GM23248 (cell line): ENCODE data around the gene HACE1. TPM values are rescaled to one million over a fixed set of nuclear protein-coding genes. Genes with fewer than 3 reads are reported as not detected.

Experiments
- DNase-seq: peaks from one replicate; pipeline ENCODE4 v3.0.0-alpha.2; 2015
- H2AFZ ChIP-seq: fragments of 200-600 bp; sonication (generic); 2 replicates; pipeline ENCODE4 v1.6.1; 2016; ENCODE audit warnings: antibody characterized with exemption
- H3F3A ChIP-seq: fragments of 200-600 bp; sonication (generic); 2 replicates; pipeline ENCODE4 v1.6.1; 2016; ENCODE audit warnings: mild to moderate bottlenecking, antibody characterized with exemption, mixed run types; ENCODE audit not compliant: insufficient read depth
- H3K27ac ChIP-seq: fragments of 200-600 bp; sonication (generic); 2 replicates; pipeline ENCODE4 v1.5.1; 2016; ENCODE audit warnings: mild to moderate bottlenecking
- H3K27me3 ChIP-seq: fragments of 200-600 bp; sonication (generic); replicated peaks from 2 replicates; pipeline ENCODE4 v1.6.1; 2016; ENCODE audit warnings: mild to moderate bottlenecking; ENCODE audit not compliant: insufficient read depth
- H3K36me3 ChIP-seq: fragments of 200-600 bp; sonication (generic); 2 replicates; pipeline ENCODE4 v1.6.1; 2016; ENCODE audit warnings: low read depth, mild to moderate bottlenecking
- H3K4me1 ChIP-seq: fragments of 200-600 bp; sonication (generic); 2 replicates; pipeline ENCODE4 v1.6.1; 2016; ENCODE audit warnings: mild to moderate bottlenecking; ENCODE audit not compliant: insufficient read depth
- H3K4me2 ChIP-seq: fragments of 200-600 bp; sonication (generic); one replicate; pipeline ENCODE4 v1.6.1; 2016; ENCODE audit warnings: mild to moderate bottlenecking; ENCODE audit not compliant: unreplicated experiment
- H3K4me3 ChIP-seq: fragments of 200-600 bp; sonication (generic); 2 replicates; pipeline ENCODE4 v1.5.1; 2016; ENCODE audit warnings: mild to moderate bottlenecking
- H3K79me2 ChIP-seq: fragments of 200-600 bp; sonication (generic); 2 replicates; pipeline ENCODE4 v1.6.1; 2016; ENCODE audit warnings: mild to moderate bottlenecking; ENCODE audit not compliant: insufficient read depth
- H3K9ac ChIP-seq: fragments of 200-600 bp; sonication (generic); 2 replicates; pipeline ENCODE4 v1.6.1; 2016; ENCODE audit warnings: mild to moderate bottlenecking
- H3K9me2 ChIP-seq: fragments of 200-600 bp; sonication (generic); 2 replicates; pipeline ENCODE4 v1.6.1; 2016; ENCODE audit warnings: mixed run types, mild to moderate bottlenecking, moderate library complexity; ENCODE audit not compliant: insufficient read depth
- H3K9me3 ChIP-seq: fragments of 200-600 bp; sonication (generic); one replicate; pipeline ENCODE4 v1.6.1; 2017; ENCODE audit warnings: low read depth
- H4K20me1 ChIP-seq: fragments of 200-600 bp; sonication (generic); 2 replicates; pipeline ENCODE4 v1.6.0; 2016; ENCODE audit not compliant: insufficient read depth
- EZH2 ChIP-seq: fragments of 200-600 bp; sonication (generic); IDR thresholded peaks from 2 replicates; pipeline ENCODE4 v1.6.1; 2018; ENCODE audit warnings: antibody characterized with exemption, mild to moderate bottlenecking; ENCODE audit not compliant: insufficient read depth, poor library complexity, severe bottlenecking
- EZH2phosphoT487 ChIP-seq: fragments of 200-600 bp; sonication (generic); IDR thresholded peaks from 2 replicates; pipeline ENCODE4 v1.6.1; 2018; ENCODE audit warnings: antibody characterized with exemption, moderate library complexity, mild to moderate bottlenecking, low read depth; ENCODE audit not compliant: insufficient read depth
- WGBS, 2 experiments: methylation state at CpG; one replicate each; pipeline ENCODE4 v1.1.6; 2015 to 2017; ENCODE audit warnings: low lambda C conversion rate in 2 of 2, low coverage in 1 of 2; ENCODE audit errors: missing lambda C conversion rate in 2 of 2; 5-methylcytosine and 5-hydroxymethylcytosine counted together
- in situ Hi-C: fragments of 300-500 bp; cut with MboI; formaldehyde crosslinking; loops from 2 replicates; pipeline ENCODE4 v1.15.0; 2020
- polyA plus RNA-seq: library from polyadenylated mRNA; unstranded; fragments of >200 nt; fragmentation: Nextera tagmentation; extraction: Ambion mirVana; gene quantifications from 2 replicates; pipeline ENCODE4 v1.2.1, GENCODE V29; 2016
- total RNA-seq: library from RNA; depleted of rRNA; stranded (reverse); fragments of >200 nt; shearing (Covaris generic); gene quantifications from 2 replicates; pipeline ENCODE4 v1.2.3, GENCODE V29; 2014

HACE1 gene
- total and polyA plus RNA-seq, 2 experiments from 2014 or later = 7.7 to 13.3 TPM

DNA sequence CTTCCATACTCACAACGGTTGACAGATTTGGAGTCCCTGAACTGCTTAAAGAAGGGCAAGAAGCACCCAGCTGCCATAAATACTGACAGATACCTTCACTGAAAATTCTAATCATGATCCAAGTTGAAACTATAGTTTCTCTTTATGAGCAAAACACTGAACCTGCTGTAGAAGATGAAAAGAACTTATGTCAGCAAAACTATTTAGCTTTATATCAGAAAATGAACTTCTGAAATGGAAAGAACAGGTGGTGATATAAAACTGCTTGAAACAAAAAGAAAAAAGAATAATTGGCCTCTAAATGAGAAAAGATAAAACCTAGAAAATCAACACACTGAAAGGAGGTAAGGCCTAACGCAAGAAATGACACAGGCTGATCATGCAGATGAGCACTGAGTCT, 72.4 kb downstream of the HACE1 start:
- H3K9me3 ChIP-seq = no peaks in the 10 kb centered on the region
- in situ Hi-C loops = no loop called here
- DNase-seq = no peak
- H3K9me2 ChIP-seq = no peaks in the 10 kb centered on the region
- no peak overlapping the region for H3K4me2 ChIP-seq
- no peak overlapping the region for H3K4me3 ChIP-seq
- no peaks in the 10 kb centered on the region for H3K79me2 ChIP-seq
- peaks cover 8% of the 10 kb centered on the region; the same call in 1 of the 2 replicates for H3F3A ChIP-seq
- peaks cover 32% of the 10 kb centered on the region for H3K4me1 ChIP-seq
- TF ChIP-seq EZH2 (no peak), EZH2phosphoT487 (no peak)
- H3K36me3 ChIP-seq = no peaks in the 10 kb centered on the region; the same call in none of the 2 replicates
- no peak overlapping the region for H3K27ac ChIP-seq
- no peak overlapping the region for H2AFZ ChIP-seq
- no peak overlapping the region for H3K9ac ChIP-seq
- no peaks in the 10 kb centered on the region for H3K27me3 ChIP-seq
- H4K20me1 ChIP-seq = no peaks in the 10 kb centered on the region
- WGBS, 2 experiments = 98 to 99% methylated on average over 2 of the region's 2 CpGs

- WGBS, 2 experiments = 22 to 25% methylated on average over 2 of the region's 2 CpGs
- no peak overlapping the region for H3K4me3 ChIP-seq
Measured at GRCh38 chr6:104784884-104785283, 74.8 kb downstream of the HACE1 start.

GRCh38 chr6:104771258-104771832, 88.4 kb downstream of the HACE1 start:
- no peak overlapping the region for H2AFZ ChIP-seq
- H3K4me1 ChIP-seq = no peaks in the 10 kb centered on the region
- DNase-seq = peak; percentile 54
- H3F3A ChIP-seq = no peaks in the 10 kb centered on the region; the same call in 1 of the 2 replicates
- H3K4me3 ChIP-seq = no peak overlapping the region
- H3K4me2 ChIP-seq = no peak overlapping the region
- no peak for TF ChIP-seq EZH2
- no peak for TF ChIP-seq EZH2phosphoT487
- 25 to 36% methylated on average over 2 of the region's 2 CpGs for WGBS, 2 experiments
- no peaks in the 10 kb centered on the region for H3K27me3 ChIP-seq
- H3K79me2 ChIP-seq = no peaks in the 10 kb centered on the region
- peaks cover 5% of the 10 kb centered on the region; the same call in 1 of the 2 replicates for H3K36me3 ChIP-seq
- H3K9me3 ChIP-seq = no peaks in the 10 kb centered on the region
- H3K9ac ChIP-seq = no peak overlapping the region
- in situ Hi-C loops = no loop called here
- H3K27ac ChIP-seq = no peak overlapping the region
- H3K9me2 ChIP-seq = no peaks in the 10 kb centered on the region
- H4K20me1 ChIP-seq = no peaks in the 10 kb centered on the region

More at GRCh38 chr6:104784884-104785283, 74.8 kb downstream of the HACE1 start:
- Histone ChIP-seq H3K9ac (no peak overlapping the region), H3K27ac (no peak overlapping the region), H3F3A (peaks cover 8% of the 10 kb centered on the region; the same call in 1 of the 2 replicates), H3K36me3 (peaks cover 3% of the 10 kb centered on the region), H3K79me2 (no peaks in the 10 kb centered on the region), H3K27me3 (no peaks in the 10 kb centered on the region), H3K4me2 (no peak overlapping the region), H3K9me2 (no peaks in the 10 kb centered on the region), H2AFZ (peak overlapping the region; percentile 16; the same call in 1 of the 2 replicates), H3K9me3 (no peaks in the 10 kb centered on the region), H3K4me1 (peaks cover 24% of the 10 kb centered on the region), H4K20me1 (no peaks in the 10 kb centered on the region)
- DNase-seq = peak; percentile 38
- in situ Hi-C loops = no loop called here
- no peak for TF ChIP-seq EZH2
- TF ChIP-seq EZH2phosphoT487 = no peak

- H3K9me3 ChIP-seq = no peaks in the 10 kb centered on the region
- H3K9me2 ChIP-seq = no peaks in the 10 kb centered on the region
- H3K27me3 ChIP-seq = no peaks in the 10 kb centered on the region
- H2AFZ ChIP-seq = no peak overlapping the region
- no peaks in the 10 kb centered on the region; the same call in 1 of the 2 replicates for H3F3A ChIP-seq
- H3K9ac ChIP-seq = no peak overlapping the region
- no peak for DNase-seq
- H3K4me2 ChIP-seq = no peak overlapping the region
- H3K36me3 ChIP-seq = no peaks in the 10 kb centered on the region
- H4K20me1 ChIP-seq = no peaks in the 10 kb centered on the region
- in situ Hi-C loops = no loop called here
- H3K4me1 ChIP-seq = no peaks in the 10 kb centered on the region
- TF ChIP-seq EZH2 (no peak), EZH2phosphoT487 (no peak)
- no peak overlapping the region for H3K27ac ChIP-seq
- no peaks in the 10 kb centered on the region for H3K79me2 ChIP-seq
- WGBS, 2 experiments = 94 to 100% methylated on average over 1 of the region's 1 CpG
- H3K4me3 ChIP-seq = no peak overlapping the region
Measured at GRCh38 chr6:104768906-104769305, 90.8 kb downstream of the HACE1 start.

DNA sequence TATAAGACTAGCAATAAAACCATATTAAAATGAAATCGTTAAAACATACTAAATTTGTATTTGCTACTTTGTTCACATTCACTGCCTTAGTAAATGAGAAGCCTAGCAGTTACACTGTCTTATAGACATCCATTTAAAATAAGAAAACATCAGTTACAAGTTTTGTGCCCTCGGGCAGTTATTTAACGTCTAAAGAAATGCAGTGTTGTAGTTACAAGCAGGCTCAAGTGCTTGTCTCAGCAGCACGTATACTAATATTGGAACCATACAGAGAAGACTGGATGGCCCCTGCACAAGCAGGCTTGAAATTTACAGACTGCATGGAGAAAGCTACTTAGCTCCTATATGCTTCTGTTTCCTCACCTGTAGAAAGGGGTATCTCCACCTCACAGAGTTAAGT, 93.1 kb downstream of the HACE1 start:
- WGBS, 2 experiments = 89 to 91% methylated on average over 4 of the region's 4 CpGs
- Histone ChIP-seq H4K20me1 (no peaks in the 10 kb centered on the region), H3K9me2 (no peaks in the 10 kb centered on the region), H3K9me3 (no peaks in the 10 kb centered on the region), H3K4me1 (no peaks in the 10 kb centered on the region), H3F3A (no peaks in the 10 kb centered on the region), H3K36me3 (no peaks in the 10 kb centered on the region), H3K4me3 (no peak overlapping the region), H3K4me2 (no peak overlapping the region), H3K79me2 (no peaks in the 10 kb centered on the region), H2AFZ (no peak overlapping the region), H3K27me3 (no peaks in the 10 kb centered on the region), H3K9ac (no peak overlapping the region), H3K27ac (no peak overlapping the region)
- in situ Hi-C loops = no loop called here
- no peak for DNase-seq
- no peak for TF ChIP-seq EZH2
- TF ChIP-seq EZH2phosphoT487 = no peak
